GM21529 (cell line): ENCODE results near the gene TP53INP2.
"Not testable (repeated sequence)": the region's sequence is repeated elsewhere in the genome, so short reads cannot be mapped to it uniquely, and the experiment has no call there.

Experiments
- ATAC-seq: cut with Tn5 transposase; IDR thresholded peaks from one replicate; pipeline ENCODE4 v1.9.1; 2021; ENCODE audit not compliant: unreplicated experiment

TP53INP2 gene

GRCh38 chr20:34720266-34720665 is 16.1 kb downstream of the TP53INP2 start:
- ATAC-seq = no peak

- ATAC-seq = not testable (repeated sequence)
These were observed 18.4 kb downstream of the TP53INP2 start for GRCh38 chr20:34722560-34722959.

DNA sequence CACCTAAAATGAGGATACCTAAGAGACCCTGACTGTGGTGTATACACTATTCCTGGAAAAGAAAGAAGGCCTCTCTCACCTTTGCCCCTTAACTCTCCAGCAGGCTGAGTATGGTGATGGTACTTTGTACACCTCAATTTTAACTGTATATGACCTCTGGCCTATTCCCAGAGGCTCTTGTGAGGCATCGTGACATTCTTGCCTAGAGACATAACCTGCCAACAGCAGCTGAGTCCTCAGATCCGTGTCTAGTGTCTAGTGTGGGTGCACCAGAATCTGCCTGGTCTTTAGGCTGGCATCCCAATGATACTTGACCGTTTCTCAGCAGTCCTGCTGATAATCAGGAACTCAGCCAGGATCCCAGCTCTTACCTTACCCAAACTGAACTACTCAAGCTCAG is 20.0 kb downstream of the TP53INP2 start:
- no peak for ATAC-seq

DNA sequence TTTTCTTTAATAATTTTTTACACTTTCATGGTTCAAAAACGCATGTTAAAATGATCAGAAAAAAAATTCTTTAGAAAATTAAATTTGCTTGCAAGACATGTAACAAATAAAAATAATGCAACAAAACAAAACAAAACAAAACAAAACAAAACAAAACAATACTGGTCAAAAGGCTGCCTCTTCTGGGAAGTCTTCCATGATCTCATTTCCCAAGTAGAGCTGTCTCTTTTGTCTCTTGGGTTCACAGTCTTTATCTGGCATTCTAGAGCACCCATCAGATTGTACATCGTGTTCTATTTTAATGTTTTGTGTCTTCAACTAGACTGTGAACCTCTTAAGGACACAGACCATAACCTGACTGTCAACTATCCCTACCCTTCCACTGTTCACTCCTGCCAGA is 25.3 kb downstream of the TP53INP2 start:
- no peak for ATAC-seq

DNA sequence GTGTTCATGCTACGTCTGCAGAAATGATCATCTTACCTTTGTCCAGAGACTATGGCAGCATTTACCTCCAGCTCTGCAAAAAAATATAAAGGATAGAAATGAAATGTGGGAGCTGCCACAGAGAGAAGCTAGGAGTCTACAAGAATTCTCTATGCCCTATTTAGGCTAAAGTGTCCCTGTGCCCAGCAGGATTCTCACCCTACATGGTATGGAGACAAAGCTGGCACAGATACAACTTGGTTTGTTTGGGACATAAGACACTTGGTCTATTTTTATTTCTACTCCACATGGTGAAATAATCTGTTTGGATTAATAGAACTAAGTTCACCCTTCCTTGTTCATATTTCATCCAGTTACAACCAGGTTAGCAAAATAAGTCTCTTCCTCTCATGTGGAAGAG is 28.4 kb downstream of the TP53INP2 start:
- no peak for ATAC-seq

GRCh38 chr20:34736106-34736735 is 32.1 kb downstream of the TP53INP2 start:
- no peak for ATAC-seq

GRCh38 chr20:34743039-34743438 is 38.9 kb downstream of the TP53INP2 start:
- ATAC-seq = no peak

GRCh38 chr20:34744340-34744739 is 40.2 kb downstream of the TP53INP2 start:
- ATAC-seq = no peak

DNA sequence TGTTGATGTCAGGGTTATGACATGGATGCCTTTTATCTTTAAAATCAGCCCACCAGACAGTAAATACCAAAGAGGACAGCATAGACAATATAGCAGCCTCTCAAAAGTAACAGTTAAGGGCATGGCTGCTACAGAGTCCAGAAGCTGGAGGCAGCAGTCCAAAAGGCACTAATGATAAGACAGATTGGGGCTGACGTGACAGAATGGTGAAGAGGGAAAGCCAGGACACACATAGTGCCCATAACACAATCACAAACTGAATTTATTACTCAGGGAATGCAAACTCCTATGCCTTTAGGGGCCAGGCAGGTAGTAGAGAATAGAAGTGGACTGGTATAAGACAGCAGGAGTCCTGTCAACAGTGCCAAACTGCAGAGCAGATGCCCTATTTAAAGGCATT is 40.7 kb downstream of the TP53INP2 start:
- ATAC-seq = no peak

- no peak for ATAC-seq
These were observed 42.5 kb downstream of the TP53INP2 start for GRCh38 chr20:34746674-34747073.

- ATAC-seq = no peak
These were observed 43.3 kb downstream of the TP53INP2 start for GRCh38 chr20:34747479-34747878.

DNA sequence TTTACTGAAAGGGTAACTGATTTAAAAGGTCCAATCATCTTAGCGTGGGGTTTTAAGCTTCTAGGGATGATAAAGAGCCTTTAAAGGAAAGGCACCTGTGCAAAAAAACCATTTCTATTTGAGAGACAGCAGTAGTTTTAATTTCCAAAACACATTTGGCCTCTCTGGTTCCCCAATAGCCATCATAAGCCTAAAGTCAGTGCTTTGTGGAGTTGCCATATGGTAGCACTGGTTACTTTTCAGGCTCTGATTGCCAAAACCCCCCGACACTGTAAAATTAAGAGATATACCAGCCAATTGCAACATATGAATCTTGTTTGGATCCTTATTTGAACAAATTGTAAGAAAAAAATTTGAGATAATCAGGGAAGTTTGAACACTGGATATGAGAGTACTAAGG is 44.6 kb downstream of the TP53INP2 start:
- ATAC-seq = no peak

DNA sequence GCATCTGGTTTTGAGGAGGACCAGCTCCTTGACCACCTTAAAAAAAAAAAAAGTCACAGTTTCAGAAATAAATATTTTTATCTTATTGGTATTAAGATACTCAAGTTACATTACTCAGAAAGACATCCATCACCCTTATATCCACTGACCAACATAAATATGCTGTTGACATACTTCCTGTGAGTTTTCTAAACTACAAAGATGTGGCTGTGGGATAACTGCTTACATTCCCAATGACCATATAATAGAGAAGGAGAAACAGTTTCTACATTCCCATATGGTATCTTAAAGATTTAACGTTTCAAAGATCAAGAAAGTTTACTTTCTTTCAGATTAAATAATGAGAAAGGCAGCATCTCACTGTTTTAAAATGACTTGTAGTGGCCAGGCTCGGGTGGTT is 46.3 kb downstream of the TP53INP2 start:
- no peak for ATAC-seq

DNA sequence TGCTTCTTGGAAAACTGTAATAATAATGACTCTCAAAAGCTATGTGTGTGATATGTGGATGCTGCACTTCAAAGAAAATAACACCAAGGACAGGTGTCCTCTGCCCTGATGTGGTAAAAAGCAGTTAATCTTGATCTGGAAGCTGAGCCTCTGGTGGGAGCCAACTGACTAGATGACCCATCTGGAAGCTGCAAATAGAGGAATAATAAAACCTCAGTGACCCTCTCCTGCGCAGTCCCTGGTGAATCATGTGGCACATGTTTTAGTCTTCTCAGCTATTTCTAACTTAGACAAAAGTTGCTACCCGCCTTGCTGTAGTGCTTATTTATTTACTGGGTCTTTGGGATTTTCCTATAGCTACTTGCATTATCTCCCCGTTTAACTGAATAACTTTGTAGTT is 47.3 kb downstream of the TP53INP2 start:
- ATAC-seq = no peak

DNA sequence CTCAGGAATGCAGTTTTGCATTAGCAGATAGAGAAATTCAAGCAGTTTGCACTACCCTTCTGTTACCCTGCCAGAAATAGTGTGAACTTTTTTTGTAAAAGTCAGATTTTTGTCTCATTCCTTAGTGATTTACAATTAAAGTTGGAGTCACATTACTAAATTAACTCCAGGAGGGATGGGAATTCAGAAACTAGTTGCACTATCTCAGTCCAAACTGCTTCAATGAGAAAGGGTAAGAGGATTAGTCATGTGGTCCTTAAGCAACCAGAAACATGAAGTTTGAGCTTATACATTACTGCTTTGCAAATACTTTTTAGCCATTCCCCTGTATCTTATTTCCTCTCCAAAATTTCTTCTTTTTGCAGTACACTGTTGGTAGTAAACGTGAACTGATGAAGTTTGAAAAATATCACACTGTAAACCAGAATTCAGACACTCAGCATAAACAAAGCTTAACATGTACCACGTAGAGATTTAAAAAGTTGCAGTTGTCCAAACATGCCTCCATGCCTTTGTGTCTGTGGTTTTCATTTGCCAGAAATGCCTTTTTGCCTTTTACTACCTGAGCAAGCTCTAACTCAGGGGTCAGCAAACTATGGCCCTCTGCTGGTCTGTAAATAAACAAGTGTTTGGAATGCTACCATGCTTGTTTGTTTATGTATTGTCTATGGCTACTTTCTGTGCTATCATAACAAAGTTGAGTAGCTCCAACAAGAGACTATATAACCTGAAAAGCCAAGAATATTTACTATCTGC is 49.7 kb downstream of the TP53INP2 start:
- no peak for ATAC-seq

DNA sequence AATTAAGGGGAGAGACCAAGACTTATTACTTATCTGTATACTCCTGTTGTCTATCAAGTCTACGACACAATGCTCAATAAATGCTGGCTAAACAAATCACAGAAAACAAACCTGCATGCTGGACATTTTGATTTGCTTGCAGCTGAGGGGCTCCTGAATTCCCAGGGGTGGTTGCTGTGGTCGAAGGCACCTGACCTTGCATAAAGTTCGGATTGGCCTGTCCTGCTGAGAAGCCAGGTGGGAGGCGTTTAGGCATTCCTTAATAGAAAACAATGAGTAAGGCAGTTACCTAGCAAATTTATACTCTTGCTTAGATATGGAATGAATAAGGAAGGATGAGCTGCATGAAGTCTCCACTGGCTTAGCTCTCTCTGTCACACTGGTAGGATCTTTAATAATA is 50.5 kb downstream of the TP53INP2 start:
- no peak for ATAC-seq

DNA sequence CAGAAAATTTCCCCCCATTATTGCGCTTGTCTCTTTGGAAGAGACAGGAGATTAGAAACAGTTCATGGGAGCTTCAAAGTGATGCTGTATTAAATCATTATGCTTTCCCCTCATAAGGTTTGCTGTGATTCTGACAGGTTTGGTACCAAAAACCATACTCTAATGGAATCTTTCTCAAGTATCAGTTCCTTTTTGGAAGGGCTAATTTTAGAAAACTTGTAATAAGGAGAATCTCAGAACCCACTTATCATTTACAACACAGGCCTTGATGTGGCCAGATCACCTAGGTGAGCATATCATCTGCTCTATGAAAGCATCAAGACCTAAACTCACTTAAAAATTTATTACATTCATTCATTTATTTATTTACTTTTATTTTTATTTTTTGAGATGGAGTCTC is 51.2 kb downstream of the TP53INP2 start:
- no peak for ATAC-seq

DNA sequence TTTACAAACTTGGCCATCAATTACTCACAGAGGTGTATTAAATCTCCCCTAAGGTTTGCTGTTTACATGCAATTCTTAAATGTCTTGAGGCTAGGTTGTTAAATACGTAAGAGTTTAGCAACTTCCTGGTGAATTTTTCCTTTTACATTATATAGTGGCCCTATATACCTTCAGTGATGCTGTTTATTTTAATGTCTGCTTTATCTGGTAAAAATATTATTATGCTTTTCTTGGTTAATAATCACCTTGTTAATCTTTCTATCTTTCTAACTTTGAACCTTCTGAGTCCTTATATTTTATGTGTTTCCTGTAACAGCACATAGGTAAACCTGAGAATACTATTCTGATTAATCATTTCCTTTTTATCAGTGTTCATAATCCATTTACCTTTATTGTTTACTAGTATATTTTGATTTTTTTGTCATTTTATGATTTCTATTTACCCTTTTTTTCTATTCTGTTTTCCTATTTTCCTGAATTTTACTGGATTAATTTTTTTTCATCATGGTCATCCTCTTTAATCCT is 57.9 kb downstream of the TP53INP2 start:
- no peak for ATAC-seq
